Measurements from ENCODE around the gene CCDC197.
A peak's percentile ranks its signal among the peaks of the same experiment; 100 is the strongest.

CCDC197 gene

DNA sequence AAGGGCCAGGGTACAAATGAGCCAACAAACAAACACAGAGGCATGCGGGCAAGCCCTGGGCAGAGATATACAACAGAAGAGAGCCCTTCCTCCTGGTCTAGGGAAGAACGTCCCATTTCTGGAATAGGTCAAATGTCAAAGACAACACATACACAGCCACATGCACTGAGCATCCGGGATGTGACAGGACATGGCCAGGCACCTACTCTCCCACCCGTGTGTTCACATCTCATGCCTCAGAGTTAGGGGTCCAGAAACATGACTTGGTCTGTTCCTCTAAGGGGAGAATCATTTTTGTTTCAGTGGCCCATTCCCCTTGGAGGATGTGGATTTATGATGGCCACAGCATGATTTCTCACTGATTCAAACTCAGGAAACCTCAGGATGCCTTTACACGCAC is 19.9 kb upstream of the CCDC197 start:
- DNase-seq (ENCODE audit: insufficient read length, low spot score) (no peak), FAIRE-seq (no peak)

DNA sequence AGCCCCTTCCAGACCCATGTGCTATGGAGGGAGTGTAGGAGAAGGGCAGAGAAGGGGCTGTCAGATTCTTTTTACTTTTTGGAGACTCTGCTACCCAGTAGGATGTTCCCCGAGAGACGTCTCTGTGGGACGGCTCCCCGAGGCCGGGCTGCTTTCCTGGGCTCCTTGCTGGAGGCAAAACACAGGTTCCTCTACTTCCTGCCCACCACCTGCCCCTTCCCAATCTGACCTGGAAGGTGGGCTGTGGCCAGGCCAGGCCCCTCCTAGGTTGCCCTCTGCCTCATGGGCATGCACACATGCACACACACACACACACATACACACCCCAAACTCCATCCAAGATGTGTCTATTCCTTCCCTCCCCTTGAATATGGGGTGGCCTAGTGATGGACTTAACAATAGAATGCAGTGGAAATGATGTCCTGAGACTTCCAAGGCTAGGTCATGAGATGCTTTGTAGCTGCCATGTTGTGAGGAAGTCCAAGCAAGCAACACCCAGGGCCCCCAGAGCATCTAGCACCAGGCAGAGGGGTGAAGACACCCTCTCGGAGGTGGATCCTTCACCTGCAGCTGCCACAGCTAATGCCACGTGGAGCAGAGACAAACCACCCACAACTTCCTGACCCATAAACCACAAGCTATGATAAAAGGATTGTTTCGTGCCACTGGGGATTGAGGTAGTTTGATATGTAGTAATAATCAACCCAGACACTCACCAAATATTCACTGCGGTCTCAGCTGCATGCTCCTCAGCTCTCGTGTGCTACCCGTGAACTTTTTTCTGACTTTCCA is 19.1 kb upstream of the CCDC197 start:
- no peak for FAIRE-seq
- DNase-seq (ENCODE audit: insufficient read length, low spot score), result no peak

DNA sequence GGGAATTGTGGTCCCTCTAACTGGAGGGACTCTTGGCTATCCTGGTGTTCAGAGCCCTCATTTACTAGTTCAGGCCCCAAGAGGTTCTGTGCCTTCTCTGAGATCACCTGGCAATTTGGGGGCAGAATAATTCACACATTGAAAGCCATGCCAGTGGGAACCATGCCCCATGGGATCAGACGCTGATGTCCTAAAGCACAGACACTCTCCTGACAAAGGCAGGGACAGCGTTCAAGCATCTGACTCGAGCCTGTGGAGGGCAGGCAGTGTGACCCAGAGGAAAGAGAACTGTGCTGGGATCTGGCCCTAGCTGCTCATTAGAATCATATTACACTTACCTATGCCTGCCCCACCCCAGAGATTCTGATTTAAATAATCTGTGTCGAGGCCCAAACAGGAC is 18.4 kb upstream of the CCDC197 start:
- no peak for FAIRE-seq
- no peak for DNase-seq (ENCODE audit: insufficient read length, low spot score)

DNA sequence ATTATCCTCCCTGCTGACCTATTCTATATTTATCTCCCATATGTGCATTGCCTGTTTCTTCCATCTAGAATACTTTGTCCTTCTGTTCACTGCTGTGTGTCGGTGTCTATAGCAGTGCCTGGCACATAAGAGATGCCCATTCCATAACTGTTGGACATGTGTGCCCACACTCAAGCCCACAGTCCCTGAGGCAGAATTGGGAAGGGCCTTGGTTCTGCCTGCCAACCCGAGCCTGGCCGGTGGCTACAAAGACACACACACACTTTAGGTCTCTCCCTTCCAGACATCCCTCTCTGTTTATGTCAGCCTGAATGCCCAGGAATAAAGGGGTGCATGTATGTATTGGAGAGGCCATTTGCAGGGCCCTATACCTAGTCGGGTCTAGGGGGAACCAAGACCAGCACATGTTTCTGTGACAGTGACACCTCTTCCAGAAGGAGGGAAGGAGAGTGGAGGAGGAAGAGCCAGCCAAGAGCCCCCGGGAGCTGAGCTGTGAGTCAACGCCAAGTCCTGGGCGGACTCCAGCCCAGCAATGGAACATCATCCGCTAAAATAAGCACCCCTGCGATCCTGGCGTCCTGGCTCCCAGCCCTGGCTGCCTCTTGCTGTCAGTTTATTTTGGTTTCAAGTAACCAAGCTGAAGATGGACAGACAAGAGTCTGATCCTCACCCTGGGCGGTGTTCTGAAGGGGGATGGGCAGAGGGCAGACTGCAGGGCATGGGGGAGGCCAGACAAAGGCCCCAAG is 16.5 kb upstream of the CCDC197 start:
- FAIRE-seq, result no peak

DNA sequence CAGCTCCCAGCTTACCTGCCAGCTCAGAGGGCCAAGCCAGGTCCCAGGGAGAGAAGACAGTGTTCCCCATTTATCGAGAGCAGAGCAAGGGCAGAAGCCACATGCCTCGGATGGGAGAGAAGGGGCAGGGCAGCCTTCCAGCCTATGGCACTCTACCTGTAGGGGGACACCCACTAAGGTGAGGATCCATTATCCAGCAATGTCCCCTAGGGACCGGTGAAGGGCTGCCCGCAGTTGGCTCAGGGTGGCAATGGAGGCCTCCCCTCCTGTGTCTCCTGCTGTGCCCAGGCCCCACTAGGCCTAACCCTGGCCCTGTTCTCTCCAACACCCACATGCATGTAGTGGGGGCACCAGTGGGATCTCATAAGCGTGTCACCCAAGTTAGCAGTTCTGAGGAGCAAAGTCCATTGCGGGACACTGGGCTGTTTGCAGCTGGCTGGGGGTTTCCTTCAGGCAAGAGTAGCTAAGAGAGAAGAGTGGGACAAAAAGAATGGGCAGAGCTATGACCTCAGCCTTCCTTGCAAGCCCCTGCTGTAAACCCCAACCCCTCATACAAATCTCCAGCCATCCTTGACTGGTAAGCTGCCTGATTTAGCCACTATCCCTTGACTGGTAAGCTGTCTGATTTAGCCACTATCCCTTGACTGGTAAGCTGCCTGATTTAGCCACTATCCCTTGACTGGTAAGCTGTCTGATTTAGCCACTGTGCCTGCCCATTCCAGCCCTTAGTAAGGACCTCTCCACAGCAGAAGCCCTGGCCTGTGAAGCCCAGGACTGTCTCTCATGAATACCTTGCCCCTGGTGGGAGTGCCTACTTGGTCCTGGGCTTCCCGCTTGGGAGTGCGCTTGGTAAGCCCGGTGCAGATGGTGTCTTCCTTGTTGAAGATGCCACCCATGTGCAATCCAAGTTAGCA is 15.5 kb upstream of the CCDC197 start:
- DNase-seq (ENCODE audit: insufficient read length, low spot score) (no peak), FAIRE-seq (no peak)

More for the DNA sequence above, 16.5 kb upstream of the CCDC197 start:
- no peak for DNase-seq (ENCODE audit: insufficient read length, low spot score)

DNA sequence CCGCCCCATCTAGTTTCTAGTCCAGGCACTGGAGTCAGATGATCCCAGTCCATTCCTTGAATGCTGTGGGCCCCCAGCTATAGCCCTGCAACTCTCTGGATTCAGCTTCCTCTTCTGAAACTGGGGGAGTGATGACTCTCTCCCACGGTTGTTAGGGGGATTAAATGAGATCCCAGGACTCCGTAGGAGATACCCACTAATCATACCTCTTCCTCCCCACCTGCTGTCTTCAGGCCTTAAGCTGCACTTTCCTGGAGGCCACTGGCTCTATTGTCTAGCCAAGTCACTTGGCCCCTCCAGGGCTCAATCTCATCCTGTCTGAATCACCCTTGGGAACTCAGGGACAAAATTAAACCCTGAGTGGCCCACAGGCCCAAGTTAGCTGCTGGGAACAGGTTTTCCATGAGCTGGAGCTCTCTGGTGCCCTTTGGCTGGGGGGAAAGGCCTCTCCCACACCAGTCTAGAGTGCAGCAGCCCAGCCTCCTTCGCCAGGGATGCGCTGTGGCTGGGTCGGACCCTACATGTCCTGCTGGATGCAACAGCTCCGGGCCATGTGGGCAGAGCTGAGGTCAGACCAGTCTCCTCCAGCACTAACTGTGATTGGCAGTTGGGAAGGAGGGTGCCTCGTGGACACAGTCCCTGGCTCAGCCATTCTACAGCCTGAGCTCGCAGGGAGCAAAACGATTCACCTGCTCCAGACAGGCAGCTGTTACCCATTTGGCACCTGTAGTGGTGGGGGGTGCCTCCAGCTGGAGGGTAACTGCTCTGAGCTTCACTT is 14.7 kb upstream of the CCDC197 start:
- DNase-seq (ENCODE audit: insufficient read length, low spot score) (no peak), FAIRE-seq (no peak)

DNA sequence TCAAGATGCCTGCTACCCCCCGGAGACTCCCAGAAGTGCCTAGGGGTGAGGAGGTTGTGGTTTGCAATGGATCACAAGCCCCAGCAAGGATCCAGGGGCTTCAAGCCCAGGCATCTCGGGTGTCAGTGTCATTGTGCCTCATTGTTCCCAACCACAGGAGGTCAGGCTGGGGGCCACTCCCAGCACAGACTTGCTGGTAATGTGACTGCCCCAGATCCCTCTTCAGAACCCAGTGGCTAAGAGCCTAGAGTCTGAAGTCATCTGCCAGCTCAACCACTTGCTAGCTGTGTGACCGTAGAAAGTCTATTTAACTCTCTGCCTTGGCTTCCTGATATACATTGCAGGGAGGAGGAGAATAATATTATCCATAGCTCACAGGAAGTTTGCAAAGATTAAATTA is 13.0 kb upstream of the CCDC197 start:
- DNase-seq (ENCODE audit: insufficient read length, low spot score) (no peak), FAIRE-seq (no peak)

DNA sequence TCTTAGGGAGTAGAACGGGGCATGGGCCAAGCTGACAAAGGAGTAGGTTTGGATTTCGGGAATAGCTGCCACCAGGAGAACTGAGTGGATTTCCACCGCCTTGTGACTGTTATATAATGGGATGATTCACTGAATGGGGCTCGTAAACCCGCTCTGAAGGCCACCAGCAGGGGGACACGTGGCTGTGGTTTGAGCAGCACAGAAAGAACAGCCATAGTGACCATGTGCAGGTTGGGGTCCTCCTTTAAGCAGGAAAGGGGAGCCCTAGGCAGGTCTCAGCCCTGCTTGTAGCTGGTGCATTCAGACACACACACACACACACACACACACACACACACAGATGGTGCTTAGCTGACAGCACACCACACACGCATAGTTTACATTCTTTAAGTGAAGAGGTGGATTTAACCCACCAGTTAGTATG is 12.1 kb upstream of the CCDC197 start:
- FAIRE-seq (peak; percentile 98), DNase-seq (ENCODE audit: insufficient read length, low spot score) (peak; percentile 63)

DNA sequence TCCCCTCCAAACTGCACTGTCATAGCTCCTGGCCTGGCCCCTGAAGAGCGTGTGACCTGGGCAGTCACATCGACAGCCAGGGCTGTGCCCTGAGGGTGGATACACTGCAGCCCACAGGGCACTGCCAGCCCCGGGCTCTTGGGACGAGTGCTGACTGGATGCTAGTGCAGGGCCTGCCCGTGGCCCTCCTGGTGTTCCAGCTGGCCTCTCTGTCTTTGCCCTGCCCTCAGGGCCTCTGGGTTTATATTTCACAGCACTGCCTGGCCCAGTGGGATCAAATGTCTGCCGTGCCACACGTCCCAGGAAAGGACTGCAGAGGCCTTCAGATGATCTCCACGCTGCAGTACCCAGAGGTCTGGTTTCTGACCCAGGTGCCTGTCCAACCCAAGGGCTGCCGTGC is 10.1 kb upstream of the CCDC197 start:
- FAIRE-seq (no peak), DNase-seq (ENCODE audit: insufficient read length, low spot score) (peak; percentile 39)

DNA sequence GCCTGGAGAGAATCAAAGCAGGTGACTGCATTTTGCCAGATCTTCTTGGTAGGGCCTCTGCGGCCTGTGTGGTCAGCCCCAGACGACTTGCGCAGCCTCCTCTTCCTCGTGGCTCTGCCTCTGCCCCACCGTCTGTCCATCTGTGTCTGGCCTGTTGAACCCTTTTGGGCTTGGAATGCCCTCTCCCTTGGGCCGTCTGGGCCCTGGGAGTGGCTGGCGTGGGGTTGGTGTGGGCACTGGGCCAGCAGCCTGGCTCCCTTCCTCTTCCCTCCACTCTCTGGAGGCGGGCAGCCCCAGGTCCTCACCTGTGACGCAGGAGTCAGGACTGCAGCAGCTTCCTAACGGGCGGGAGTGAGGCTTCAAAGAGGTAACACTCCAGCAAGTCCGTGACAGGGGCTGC is 9.7 kb upstream of the CCDC197 start:
- FAIRE-seq, result no peak
- DNase-seq (ENCODE audit: insufficient read length, low spot score), result no peak

DNA sequence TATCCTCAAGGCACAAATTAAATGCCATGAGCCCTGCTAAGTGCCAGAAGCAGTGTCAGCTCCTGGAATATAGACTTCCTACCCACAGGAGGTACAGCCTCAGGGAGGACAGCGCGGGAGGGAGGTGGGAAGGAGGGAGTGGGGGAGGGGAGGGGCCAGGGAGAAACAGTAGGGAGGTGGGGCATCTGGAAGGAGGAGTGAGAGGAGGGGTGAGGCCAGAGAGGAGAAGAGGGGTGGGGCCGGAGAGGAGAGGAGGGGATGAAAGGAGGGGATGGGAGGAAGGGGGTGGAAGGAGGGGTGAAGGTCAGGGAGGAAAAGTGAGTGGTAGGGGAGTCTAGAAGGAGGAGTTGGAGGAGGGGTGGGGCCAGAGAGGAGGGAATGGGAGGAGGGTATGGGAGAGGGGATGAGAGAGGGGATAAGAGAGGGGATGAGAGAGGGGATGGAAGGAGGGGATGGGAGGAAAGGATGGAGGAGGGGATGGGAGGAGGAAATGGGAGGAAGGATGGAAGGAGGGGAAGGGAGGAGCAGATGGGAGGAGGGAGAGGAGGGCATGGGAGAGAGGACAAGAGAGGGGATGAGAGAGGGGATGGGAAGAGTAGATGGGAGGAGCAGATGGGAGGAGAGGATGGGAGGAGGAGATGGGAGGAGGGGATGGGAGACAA is 9.2 kb upstream of the CCDC197 start:
- FAIRE-seq, result no peak
- DNase-seq (ENCODE audit: insufficient read length, low spot score), result no peak

DNA sequence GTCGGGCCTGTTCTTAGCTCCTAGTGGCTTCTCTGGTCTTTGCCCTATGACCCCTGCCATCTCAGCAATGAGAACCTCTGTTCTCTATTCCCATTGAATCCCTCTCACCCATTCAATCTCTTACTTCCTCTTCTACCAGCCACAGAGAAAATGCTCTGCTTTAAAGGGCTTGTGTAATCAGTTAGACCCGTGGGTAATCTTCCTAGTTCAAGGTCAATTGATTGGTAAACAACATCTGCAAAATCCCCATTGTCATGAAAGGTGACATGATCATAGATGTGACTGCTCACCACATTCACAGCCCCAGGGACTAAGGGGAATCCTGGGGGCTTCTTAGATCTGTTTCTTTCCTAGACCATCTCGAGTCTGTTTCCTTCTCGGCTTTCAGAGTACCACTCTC is 7.2 kb upstream of the CCDC197 start:
- FAIRE-seq (no peak), DNase-seq (ENCODE audit: insufficient read length, low spot score) (no peak)

DNA sequence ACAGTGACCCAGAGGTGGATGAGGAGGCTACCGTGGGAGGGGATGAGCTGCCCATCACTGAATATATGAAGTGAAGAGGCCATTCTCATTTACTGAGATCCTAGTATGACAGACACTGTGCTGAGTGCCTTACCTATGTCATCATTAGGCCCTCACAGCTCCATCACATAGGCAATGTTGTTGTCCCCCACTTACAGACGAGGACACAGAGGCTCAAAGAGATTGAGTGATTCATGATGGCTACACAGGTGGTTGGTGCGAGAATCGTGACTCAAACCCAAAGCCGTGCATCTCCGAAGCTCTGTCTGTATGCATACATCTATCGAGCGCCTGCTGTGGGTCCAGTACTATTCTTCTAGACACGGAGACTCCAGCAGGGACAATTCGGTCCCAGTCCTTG is 5.9 kb upstream of the CCDC197 start:
- FAIRE-seq (no peak), DNase-seq (ENCODE audit: insufficient read length, low spot score) (no peak)

DNA sequence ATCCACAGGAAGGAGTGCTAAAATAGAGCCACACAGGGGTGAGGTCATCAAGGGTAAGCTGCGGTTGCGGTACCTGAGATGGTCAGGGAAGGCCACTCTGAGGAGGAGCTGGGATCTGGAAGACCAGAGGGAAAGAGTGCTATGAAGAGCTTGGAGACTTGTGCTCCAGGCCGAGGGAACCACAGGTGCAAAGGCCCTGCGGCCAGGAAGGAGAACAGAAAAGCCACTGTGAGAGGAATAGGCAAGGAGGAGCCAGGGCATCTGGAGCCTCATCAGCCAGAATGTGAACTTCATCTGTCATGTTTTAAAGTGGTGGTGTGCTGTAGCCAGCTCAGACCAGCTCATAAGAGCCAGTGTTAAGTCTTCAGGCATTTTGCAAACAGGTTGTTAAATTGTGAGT is 5.5 kb upstream of the CCDC197 start:
- no peak for DNase-seq (ENCODE audit: insufficient read length, low spot score)
- no peak for FAIRE-seq

DNA sequence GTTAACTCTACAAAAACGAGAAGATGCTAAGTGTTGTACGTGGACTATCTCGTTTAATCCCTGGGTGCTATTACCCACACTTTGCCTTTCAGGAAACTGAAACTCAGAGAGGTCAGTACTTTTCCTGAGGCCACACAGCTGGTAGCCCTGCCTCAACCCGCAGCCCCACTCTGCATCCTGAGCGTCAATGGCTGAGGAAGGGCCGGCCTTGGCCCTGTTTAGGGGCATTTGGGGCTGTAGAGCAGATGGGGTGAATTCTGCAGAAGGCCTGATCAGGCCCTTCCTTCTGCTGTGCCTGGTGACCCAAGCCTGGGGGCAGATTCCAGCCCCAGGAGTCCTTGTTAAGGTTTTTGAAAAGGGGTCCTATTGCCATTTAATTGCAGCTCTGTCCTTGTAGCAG is 3.7 kb upstream of the CCDC197 start:
- DNase-seq (ENCODE audit: insufficient read length, low spot score) (no peak), FAIRE-seq (no peak)

DNA sequence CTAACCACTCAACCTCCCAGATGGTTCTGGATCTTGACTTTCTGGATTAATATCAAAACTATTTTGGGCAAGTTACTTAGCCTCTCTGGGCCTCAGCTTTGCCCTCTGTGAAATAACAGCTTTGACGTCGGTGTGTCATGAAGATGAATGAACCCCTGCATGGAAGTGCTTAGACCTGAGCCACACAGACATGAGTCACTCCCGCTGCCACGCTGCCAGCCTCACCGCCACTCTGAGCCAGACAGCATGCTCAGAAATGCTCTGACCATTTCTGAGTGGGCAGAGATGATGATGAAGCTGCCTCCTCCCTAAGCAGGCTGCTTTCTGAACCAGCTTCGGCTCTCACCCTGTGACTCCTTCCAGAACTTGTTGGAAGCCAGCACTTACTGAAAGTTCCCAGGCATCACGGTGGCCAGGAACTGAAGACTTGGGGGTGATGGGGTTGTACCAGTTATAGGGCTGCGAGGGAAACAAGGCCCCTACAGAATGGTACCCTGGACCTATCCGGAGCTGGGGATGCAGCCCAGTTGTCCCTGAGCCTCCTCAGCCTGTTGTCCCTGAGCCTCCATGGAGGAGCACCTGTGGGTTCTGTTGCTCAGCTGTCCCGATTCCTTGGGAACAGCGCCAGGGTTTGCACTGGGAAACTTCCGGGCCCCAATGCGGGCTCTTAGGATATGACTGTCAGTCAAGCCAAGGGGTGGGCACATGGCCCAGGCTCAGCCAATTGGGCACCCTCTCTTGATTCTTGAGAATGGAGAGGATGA is 2.0 kb upstream of the CCDC197 start:
- DNase-seq (ENCODE audit: insufficient read length, low spot score), result peak; percentile 50
- peak; percentile 80 for FAIRE-seq

DNA sequence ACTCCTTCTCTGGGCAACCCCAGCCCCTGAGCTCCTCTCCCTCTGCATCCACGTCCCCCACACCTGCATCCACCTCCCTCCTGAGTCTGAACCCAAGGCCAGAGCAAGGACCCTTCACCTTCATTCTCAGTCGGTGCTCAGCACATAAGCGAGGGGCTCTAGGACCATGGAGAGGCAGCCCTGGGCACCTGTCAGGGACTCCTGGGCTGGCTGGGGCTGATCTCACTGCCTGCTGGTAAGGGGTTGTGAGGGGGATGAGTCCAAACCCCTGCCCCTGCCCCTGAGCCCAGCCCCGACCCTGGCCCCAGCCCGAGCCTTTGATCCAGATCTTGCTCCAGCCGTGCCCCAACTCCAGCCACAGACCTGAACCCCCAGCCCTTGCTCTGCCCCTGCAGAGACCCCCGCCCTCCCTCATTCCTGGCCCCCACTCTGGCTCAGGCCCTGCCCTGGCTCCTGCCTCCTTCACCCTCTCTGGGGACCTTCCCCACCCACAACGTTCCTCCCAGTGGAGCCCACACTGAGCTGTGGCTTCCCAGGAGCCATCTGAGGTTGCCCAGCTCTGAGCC is 888 bp upstream of the CCDC197 start:
- FAIRE-seq, result no peak

DNA sequence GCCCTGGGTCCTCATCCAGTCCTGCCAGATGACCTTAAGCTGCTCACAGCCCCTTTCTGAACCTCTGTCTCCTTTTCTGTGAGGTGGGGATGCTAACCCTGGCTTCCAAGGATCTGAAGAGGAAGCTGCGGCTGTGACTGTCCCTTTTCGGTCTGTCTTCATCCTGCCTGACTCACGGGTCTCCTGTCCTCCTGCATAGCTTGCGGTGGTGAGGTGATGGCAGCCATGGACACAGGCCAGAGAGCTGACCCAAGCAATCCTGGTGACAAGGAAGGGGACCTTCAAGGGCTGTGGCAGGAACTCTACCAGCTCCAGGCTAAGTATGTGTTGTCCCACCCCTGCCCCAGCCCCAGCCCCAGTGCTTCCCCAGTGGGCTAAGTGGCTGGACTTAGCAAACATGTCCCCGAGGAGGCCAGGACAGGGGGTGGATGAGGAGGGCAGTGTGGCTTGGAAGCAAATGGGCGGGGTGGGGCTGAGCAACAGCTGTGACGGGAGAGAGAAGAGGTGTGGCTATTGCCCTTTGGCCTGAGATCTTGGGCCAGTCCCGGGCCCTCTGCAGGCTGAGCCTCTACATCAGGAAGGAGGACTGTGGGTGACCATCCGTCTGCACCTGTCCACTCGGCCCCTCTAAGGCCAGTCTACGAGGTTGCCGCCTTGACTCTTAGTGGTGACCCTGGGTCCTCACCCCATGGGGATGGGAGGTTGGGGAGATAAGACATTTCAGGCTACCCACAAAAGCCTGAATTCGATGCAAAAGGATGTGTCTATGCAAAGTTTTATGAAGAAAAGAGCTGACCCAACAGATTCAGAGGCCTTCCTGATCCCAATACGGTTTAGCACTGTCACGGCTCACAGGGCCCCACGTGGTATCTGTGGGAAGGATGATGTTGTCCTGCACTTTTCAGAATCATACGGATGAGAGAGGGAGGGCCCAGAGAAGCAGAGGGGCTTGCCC is 1.1 kb downstream of the CCDC197 start:
- DNase-seq (ENCODE audit: insufficient read length, low spot score) (no peak), FAIRE-seq (no peak)

More for the DNA sequence above, 888 bp upstream of the CCDC197 start:
- no peak for DNase-seq (ENCODE audit: insufficient read length, low spot score)
